GM18505 (cell line): ENCODE results near the gene DENND6B.
"Not testable (repeated sequence)": the region's sequence is repeated elsewhere in the genome, so short reads cannot be mapped to it uniquely, and the experiment has no call there.

Source experiments
- ATAC-seq: cut with Tn5 transposase; IDR thresholded peaks from one replicate; pipeline ENCODE4 v1.9.1; 2021; ENCODE audit not compliant: unreplicated experiment
- POLR2A ChIP-seq: IDR thresholded peaks from 4 replicates; pipeline ENCODE4 v1.6.1; 2011; ENCODE audit warnings: borderline replicate concordance; ENCODE audit not compliant: insufficient read depth, insufficient read length; ENCODE audit errors: extremely low read depth

Gene DENND6B

GRCh38 chr22:50275181-50276055 is 51.4 kb downstream of the DENND6B start:
- ATAC-seq = no peak

GRCh38 chr22:50274771-50275170 is 52.0 kb downstream of the DENND6B start:
- no peak for ATAC-seq
- no peak for TF ChIP-seq POLR2A

More at GRCh38 chr22:50275181-50276055, 51.4 kb downstream of the DENND6B start:
- TF ChIP-seq POLR2A = no peak

- no peak for ATAC-seq
- no peak for TF ChIP-seq POLR2A
Observed at GRCh38 chr22:50274311-50274710, 52.5 kb downstream of the DENND6B start.

- ATAC-seq = not testable (repeated sequence)
Observed at GRCh38 chr22:50273781-50274180, 53.0 kb downstream of the DENND6B start.

- ATAC-seq = not testable (repeated sequence)
Observed at GRCh38 chr22:50273352-50273751, 53.5 kb downstream of the DENND6B start.

- no peak for TF ChIP-seq POLR2A
- no peak for ATAC-seq
Observed at GRCh38 chr22:50272044-50272802, 54.6 kb downstream of the DENND6B start.

- no peak for ATAC-seq
- TF ChIP-seq POLR2A = no peak
Observed at GRCh38 chr22:50271519-50271970, 55.3 kb downstream of the DENND6B start.

GRCh38 chr22:50270666-50271394 is 56.0 kb downstream of the DENND6B start:
- no peak for TF ChIP-seq POLR2A
- no peak for ATAC-seq

DNA sequence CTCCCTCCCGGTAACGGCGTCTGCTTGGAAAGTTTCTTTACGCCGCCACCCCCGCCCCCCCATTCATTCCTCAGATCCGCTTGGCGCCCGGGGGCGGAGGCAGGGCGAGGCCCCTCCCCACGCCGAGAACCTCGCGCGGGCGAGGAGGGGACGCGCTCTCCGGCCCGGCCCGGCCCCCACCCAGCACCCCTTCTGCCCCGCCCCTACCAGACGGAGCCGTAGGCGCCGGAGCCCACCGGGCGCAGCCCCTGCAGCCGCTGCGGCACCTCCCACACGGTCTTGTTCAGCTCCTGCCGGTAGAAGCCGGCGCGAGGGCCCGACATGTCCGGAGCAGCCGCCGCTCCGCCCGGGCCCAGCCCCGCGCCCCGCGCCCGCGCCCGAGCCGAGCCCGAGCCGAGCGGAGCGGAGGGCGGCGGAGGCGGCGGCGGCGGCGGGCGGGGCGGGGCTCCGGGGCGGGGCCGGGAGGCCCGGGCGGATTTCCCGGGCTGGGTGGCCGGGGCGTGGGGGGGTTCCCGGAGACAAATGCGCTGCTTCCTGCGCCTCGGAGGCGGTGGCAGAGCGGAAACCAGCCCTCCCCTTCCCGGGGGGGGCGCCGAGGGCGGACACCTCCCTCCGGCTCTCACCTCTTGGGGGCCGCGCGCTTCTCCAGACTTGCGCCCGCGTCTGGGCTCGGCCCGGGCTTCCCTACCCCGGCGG is 56.7 kb downstream of the DENND6B start, which contains the start of gene MAPK11:
Gene MAPK11 (minus strand): TSS at position 411 of the 696 bp plus-strand sequence. CDS start 88 bp downstream, at position 323.
- no peak for TF ChIP-seq POLR2A
- ATAC-seq = no peak

DNA sequence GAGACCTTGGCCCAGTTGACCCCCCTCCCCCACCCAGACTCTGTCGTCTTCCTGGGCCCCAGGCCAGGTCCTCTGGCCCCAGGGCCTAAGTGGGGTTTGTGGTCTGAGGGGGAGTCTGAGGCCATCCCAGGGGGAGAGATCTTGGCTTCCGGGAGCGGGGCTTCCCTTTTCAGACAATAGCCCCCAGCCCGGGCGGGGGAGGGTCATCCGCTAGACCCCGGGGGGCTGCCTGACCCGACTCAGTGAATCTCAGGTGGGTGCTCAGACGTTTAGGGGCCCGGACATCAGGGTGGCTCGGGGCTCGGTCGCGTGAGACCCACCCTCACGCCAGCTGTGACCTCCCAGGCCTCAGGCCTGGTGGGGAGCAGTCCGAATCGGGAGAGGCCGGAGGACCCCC is 57.2 kb downstream of the DENND6B start:
- no peak for ATAC-seq

DNA sequence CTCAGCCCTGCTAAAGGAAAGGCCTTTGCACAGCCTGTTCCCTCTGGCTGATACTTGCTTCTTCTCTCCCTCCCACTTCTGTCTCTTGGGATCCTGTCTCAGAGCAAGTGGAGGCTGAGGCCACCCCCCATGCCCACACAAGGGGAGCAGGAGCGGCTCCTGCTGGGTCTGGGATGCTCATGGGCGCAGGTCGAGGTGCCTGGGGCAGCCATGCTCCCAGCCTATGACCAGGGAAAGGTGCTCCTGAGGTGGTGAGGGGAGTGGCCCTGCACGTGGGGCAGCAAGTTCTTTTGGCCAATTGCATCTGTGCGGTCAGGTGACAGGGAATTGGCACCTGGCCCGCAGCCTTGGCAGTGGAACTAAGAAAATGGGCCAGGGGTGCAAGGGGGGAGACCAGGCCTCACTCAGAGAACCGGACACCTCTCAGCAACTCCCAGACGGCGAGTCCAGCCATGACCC is 58.1 kb downstream of the DENND6B start:
- no peak for TF ChIP-seq POLR2A
- ATAC-seq = no peak

More for the DNA sequence above, 57.2 kb downstream of the DENND6B start:
- no peak for TF ChIP-seq POLR2A

DNA sequence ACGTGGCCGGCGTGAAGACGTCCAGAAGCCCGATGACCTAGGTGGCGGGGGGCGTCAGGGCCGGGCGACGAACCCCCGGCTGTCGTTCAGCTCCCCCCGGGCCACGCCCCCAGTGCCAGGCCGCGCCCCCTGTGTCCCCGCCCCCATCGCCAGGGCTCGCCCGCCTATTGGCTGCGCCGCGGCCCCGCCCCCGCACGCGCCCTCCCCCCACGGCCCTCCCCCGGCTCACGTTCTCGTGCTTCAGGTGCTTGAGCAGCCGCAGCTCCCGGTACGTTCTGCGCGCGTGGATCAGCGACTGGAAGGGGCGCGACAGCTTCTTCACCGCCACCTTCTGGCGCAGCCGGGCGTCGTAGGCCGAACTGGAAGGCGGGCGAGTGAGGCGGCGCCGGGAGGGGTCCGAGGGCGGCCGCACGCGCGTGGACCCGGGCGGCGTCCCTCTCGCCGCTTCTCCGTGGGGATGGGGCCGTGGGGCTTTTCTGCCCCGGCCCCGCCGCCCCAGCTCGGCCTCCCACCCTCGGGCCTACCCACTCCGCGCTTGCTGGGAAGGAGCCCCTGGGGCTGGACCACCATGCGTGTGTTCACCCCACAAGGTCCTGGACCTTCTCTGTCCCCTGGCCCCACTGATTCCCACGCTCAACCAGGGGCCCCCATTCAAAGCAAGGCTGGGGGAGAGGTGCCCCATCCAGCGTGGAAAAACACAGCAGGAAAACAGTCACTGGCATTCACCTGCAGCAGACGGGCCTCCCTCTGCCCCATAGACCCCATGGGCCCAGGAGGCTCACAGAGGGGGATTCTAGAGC is 59.0 kb downstream of the DENND6B start:
- ATAC-seq = no peak
- TF ChIP-seq POLR2A = no peak

GRCh38 chr22:50266994-50267393 is 59.8 kb downstream of the DENND6B start:
- no peak for TF ChIP-seq POLR2A
- no peak for ATAC-seq
